ENCODE results near the gene DGCR6L.
"Not testable (repeated sequence)": the region's sequence is repeated elsewhere in the genome, so short reads cannot be mapped to it uniquely, and the experiment has no call there.

DNA sequence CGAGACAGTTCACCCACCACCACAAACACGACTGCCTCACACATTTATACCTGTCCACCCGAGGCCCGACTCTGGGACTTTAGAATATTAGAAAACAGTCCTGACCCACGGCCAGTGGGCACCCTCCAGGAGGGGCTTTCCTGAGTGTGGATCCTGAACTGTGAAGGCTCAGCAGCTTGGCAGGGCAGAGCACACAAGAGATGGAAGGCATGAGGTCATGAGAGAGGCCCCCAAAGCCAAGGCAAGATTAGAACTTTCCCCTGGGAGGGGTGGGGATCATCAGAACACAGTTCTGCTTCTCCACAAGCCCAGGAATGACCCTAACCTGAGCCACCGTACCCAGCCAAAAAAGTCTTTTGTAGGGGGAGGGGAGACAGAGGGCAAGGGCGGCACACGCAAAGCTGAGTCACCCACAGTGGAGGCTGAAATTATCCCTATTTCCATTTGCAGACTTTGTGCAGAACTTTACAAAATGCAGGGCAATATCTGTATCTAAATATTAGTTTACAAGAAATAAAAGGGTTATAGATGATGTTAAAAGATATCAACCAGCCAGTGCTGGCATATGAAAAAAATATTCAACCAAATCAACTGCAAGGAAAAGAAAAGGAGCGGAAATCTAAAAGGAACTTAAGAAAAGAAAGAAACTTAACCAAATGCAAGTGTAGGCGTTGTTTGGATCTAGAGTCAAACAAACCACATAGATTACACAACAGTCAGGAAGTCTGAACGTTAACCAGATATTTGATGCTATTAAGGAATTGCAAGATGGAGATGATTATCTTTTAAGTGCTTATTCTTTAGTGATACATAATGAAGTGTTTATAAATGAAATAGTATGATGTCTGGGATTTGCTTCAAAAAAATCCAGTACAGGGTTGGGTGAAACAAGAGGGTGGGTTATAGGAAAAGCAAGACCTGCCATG is 44.7 kb upstream of the DGCR6L start:
- TF ChIP-seq CTCF, POLR2A (IDR thresholded peaks at IDR 0.05): not testable (repeated sequence)

Data from thyroid gland (tissue), 4 donors.